ENCODE measurements around the gene NAT10. TPM values are rescaled to one million over a fixed set of nuclear protein-coding genes. Genes with fewer than 3 reads are reported as not detected.

NAT10 gene
- polyA plus RNA-seq, 1 donor from 2014 or later: 12.7 TPM

GRCh38 chr11:34072832-34073231 lies 32.6 kb upstream of the NAT10 start:
- Histone ChIP-seq H2AFZ (ENCODE audit: low read depth, low read length) (no peak overlapping the region), H3K27ac (ENCODE audit: low read length) (no peak overlapping the region), H3F3A (ENCODE audit: insufficient read depth, low read length, poor library complexity, severe bottlenecking) (no peaks in the 10 kb centered on the region), H4K20me1 (ENCODE audit: insufficient read depth) (peaks cover 47% of the 10 kb centered on the region), H3K9me2 (ENCODE audit: insufficient read depth, low read length) (no peaks in the 10 kb centered on the region), H3K27me3 (ENCODE audit: insufficient read depth, low read depth, low read length) (no peaks in the 10 kb centered on the region), H3K9ac (ENCODE audit: low read length) (no peak overlapping the region), H3K4me2 (ENCODE audit: low read length) (no peak overlapping the region), H3K79me2 (replicated peaks; ENCODE audit: insufficient read depth, low read length) (peaks cover 76% of the 10 kb centered on the region), H3K36me3 (ENCODE audit: insufficient read depth, low read length) (peaks cover 23% of the 10 kb centered on the region), H3K4me3 (ENCODE audit: low read length) (no peak overlapping the region), H3K9me3 (ENCODE audit: low read length) (no peaks in the 10 kb centered on the region)
- TF ChIP-seq POLR2AphosphoS5 (IDR thresholded peaks at IDR 0.05) (no peak), MXI1 (conservative IDR thresholded peaks at IDR 0.05; ENCODE audit: poor library complexity, severe bottlenecking) (no peak), CTCF (IDR thresholded peaks at IDR 0.05; ENCODE audit: poor library complexity, severe bottlenecking) (no peak), EZH2 (IDR thresholded peaks at IDR 0.05; ENCODE audit: borderline replicate concordance, insufficient read depth, low read length, poor library complexity, severe bottlenecking) (no peak), SMC3 (conservative IDR thresholded peaks at IDR 0.05; ENCODE audit: poor library complexity) (no peak), TAF1 (IDR thresholded peaks at IDR 0.05; ENCODE audit: low read depth) (no peak), EP300 (conservative IDR thresholded peaks at IDR 0.05; ENCODE audit: poor library complexity, severe bottlenecking) (no peak), REST (IDR thresholded peaks at IDR 0.05; ENCODE audit: borderline replicate concordance) (no peak), RAD21 (conservative IDR thresholded peaks at IDR 0.05) (no peak)

- Histone ChIP-seq H4K20me1 (ENCODE audit: insufficient read depth) (peaks cover 37% of the 10 kb centered on the region), H3K4me3 (ENCODE audit: low read length) (no peak overlapping the region), H3K9ac (ENCODE audit: low read length) (no peak overlapping the region), H3K36me3 (ENCODE audit: insufficient read depth, low read length) (peaks cover 25% of the 10 kb centered on the region), H3K4me2 (ENCODE audit: low read length) (no peak overlapping the region), H2AFZ (ENCODE audit: low read depth, low read length) (no peak overlapping the region), H3F3A (ENCODE audit: insufficient read depth, low read length, poor library complexity, severe bottlenecking) (no peaks in the 10 kb centered on the region), H3K79me2 (replicated peaks; ENCODE audit: insufficient read depth, low read length) (peaks cover 70% of the 10 kb centered on the region), H3K27ac (ENCODE audit: low read length) (no peak overlapping the region), H3K9me2 (ENCODE audit: insufficient read depth, low read length) (no peaks in the 10 kb centered on the region), H3K27me3 (ENCODE audit: insufficient read depth, low read depth, low read length) (no peaks in the 10 kb centered on the region), H3K9me3 (ENCODE audit: low read length) (no peaks in the 10 kb centered on the region)
- no peak for TF ChIP-seq REST (IDR thresholded peaks at IDR 0.05; ENCODE audit: borderline replicate concordance)
- no peak for TF ChIP-seq TAF1 (IDR thresholded peaks at IDR 0.05; ENCODE audit: low read depth)
- no peak for TF ChIP-seq POLR2AphosphoS5 (IDR thresholded peaks at IDR 0.05)
- no peak for TF ChIP-seq EZH2 (IDR thresholded peaks at IDR 0.05; ENCODE audit: borderline replicate concordance, insufficient read depth, low read length, poor library complexity, severe bottlenecking)
- TF ChIP-seq SMC3 (conservative IDR thresholded peaks at IDR 0.05; ENCODE audit: poor library complexity): no peak
- TF ChIP-seq EP300 (conservative IDR thresholded peaks at IDR 0.05; ENCODE audit: poor library complexity, severe bottlenecking): no peak
- TF ChIP-seq CTCF (IDR thresholded peaks at IDR 0.05; ENCODE audit: poor library complexity, severe bottlenecking): no peak
- no peak for TF ChIP-seq MXI1 (conservative IDR thresholded peaks at IDR 0.05; ENCODE audit: poor library complexity, severe bottlenecking)
- TF ChIP-seq RAD21 (conservative IDR thresholded peaks at IDR 0.05): no peak
These were observed 31.0 kb upstream of the NAT10 start for GRCh38 chr11:34074391-34074790.

Measured in neural cell (in vitro differentiated cells).